Measurements from ENCODE around the gene NSD2.

DNA sequence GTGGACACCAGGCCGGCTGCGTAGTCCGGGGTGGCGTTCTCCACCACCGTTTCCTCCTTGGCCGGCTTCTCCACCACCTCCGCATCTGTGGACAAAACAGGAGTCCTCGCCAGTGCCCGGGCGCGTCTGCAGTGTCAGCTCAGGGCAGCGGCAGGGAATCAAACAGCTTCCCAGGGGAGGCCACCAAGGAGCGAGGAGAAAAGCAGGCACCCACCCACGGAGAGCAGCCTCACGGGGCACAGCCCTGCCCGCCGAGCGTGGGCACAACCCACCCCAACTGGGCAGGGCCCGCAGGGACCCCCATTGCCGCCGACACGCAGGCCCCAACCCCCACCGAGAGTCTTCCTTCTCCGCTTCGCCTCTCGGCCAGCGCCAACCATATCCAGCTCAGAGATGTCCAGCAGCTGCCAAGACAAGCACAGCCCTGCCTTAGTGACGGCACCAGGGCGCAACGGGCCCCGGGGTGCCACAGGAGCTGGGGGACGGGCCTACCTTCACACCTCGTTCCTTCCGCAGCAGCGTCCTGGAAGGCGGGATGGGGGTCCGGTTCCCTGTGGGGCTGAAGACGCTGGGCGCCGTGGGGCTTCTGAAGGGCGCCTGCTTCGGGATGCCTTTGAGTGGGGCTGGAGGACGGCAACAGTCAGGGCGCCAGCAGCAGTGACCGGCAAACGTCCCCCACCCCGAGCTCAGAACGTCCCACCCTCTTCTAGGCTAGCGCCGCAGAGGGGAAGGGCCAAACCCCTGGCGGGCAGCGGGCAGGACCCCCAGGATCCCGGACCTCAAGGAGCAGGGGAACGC, 114.8 kb downstream of the NSD2 start:
- TF ChIP-seq, protein P1, sequence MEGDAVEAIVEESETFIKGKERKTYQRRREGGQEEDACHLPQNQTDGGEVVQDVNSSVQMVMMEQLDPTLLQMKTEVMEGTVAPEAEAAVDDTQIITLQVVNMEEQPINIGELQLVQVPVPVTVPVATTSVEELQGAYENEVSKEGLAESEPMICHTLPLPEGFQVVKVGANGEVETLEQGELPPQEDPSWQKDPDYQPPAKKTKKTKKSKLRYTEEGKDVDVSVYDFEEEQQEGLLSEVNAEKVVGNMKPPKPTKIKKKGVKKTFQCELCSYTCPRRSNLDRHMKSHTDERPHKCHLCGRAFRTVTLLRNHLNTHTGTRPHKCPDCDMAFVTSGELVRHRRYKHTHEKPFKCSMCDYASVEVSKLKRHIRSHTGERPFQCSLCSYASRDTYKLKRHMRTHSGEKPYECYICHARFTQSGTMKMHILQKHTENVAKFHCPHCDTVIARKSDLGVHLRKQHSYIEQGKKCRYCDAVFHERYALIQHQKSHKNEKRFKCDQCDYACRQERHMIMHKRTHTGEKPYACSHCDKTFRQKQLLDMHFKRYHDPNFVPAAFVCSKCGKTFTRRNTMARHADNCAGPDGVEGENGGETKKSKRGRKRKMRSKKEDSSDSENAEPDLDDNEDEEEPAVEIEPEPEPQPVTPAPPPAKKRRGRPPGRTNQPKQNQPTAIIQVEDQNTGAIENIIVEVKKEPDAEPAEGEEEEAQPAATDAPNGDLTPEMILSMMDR (IDR thresholded peaks at IDR 0.05; ENCODE audit: poor library complexity, severe bottlenecking) = no peak
- no peak for TF ChIP-seq SMC3 (conservative IDR thresholded peaks at IDR 0.05; ENCODE audit: poor library complexity)
- TF ChIP-seq TAF1 (IDR thresholded peaks at IDR 0.05; ENCODE audit: low read depth) = no peak
- TF ChIP-seq, protein P2, sequence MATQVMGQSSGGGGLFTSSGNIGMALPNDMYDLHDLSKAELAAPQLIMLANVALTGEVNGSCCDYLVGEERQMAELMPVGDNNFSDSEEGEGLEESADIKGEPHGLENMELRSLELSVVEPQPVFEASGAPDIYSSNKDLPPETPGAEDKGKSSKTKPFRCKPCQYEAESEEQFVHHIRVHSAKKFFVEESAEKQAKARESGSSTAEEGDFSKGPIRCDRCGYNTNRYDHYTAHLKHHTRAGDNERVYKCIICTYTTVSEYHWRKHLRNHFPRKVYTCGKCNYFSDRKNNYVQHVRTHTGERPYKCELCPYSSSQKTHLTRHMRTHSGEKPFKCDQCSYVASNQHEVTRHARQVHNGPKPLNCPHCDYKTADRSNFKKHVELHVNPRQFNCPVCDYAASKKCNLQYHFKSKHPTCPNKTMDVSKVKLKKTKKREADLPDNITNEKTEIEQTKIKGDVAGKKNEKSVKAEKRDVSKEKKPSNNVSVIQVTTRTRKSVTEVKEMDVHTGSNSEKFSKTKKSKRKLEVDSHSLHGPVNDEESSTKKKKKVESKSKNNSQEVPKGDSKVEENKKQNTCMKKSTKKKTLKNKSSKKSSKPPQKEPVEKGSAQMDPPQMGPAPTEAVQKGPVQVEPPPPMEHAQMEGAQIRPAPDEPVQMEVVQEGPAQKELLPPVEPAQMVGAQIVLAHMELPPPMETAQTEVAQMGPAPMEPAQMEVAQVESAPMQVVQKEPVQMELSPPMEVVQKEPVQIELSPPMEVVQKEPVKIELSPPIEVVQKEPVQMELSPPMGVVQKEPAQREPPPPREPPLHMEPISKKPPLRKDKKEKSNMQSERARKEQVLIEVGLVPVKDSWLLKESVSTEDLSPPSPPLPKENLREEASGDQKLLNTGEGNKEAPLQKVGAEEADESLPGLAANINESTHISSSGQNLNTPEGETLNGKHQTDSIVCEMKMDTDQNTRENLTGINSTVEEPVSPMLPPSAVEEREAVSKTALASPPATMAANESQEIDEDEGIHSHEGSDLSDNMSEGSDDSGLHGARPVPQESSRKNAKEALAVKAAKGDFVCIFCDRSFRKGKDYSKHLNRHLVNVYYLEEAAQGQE (IDR thresholded peaks at IDR 0.05; ENCODE audit: borderline replicate concordance) = no peak
- TF ChIP-seq EP300 (conservative IDR thresholded peaks at IDR 0.05; ENCODE audit: poor library complexity, severe bottlenecking) = no peak
- TF ChIP-seq RAD21 (conservative IDR thresholded peaks at IDR 0.05) = no peak
- no peak for TF ChIP-seq EZH2 (IDR thresholded peaks at IDR 0.05; ENCODE audit: borderline replicate concordance, insufficient read depth, low read length, poor library complexity, severe bottlenecking)
